ENCODE results near the gene ZBTB2. TPM values are rescaled to one million over a fixed set of nuclear protein-coding genes. Genes with fewer than 3 reads are reported as not detected.

ZBTB2 gene
- total and polyA plus RNA-seq, 10 of the 15 experiments (the other 5 are each of a cell fraction or from before 2014, with no cell fraction given) = 4.2 to 21.9 (median 15.0) TPM

GRCh38 chr6:151341476-151342195 is 49.7 kb downstream of the ZBTB2 start (continued):
- TF ChIP-seq NKRF (conservative IDR thresholded peaks at IDR 0.05) (no peak), ZSCAN29 (IDR thresholded peaks at IDR 0.05) (no peak), TAF1 (IDR thresholded peaks at IDR 0.05; ENCODE audit: borderline replicate concordance, low read depth, low read length) (no peak), FOS (IDR thresholded peaks at IDR 0.05; ENCODE audit: borderline replicate concordance, extremely low read depth, insufficient read length) (no peak), JUNB (IDR thresholded peaks at IDR 0.05) (no peak), CHD1 (IDR thresholded peaks at IDR 0.05; ENCODE audit: low read depth, low read length) (no peak), KLF5 (IDR thresholded peaks at IDR 0.05; ENCODE audit: partially characterized antibody) (no peak), ZNF24 (IDR thresholded peaks at IDR 0.05) (no peak), RB1 (IDR thresholded peaks at IDR 0.05; ENCODE audit: borderline replicate concordance) (no peak)

GRCh38 chr6:151340219-151340978 is 51.0 kb downstream of the ZBTB2 start:
- Histone ChIP-seq H3K79me2 (ENCODE audit: control insufficient read depth, insufficient read depth, low read length) (no peaks in the 10 kb centered on the region), H3K36me3 (ENCODE audit: control insufficient read depth in 2 of 2, insufficient read depth in 2 of 2, low read length in 1 of 2) (no peaks in the 10 kb centered on the region), H3K27me3 (replicated peaks in 1 of 2; ENCODE audit: control insufficient read depth in 2 of 2, insufficient read depth in 2 of 2, low read length in 1 of 2) (no peaks in the 10 kb centered on the region), H3K4me3 (no peak overlapping the region), H3K9ac (ENCODE audit: control insufficient read depth, insufficient read depth, low read length) (no peak overlapping the region), H3K4me1 (ENCODE audit: control insufficient read depth, insufficient read depth, low read length) (no peaks in the 10 kb centered on the region), H2AFZ (ENCODE audit: control insufficient read depth, low read depth, low read length) (no peak overlapping the region), H3K27ac (ENCODE audit: control insufficient read depth, insufficient read depth) (no peak overlapping the region), H3K4me2 (ENCODE audit: control insufficient read depth, insufficient read depth) (no peak overlapping the region), H3K9me3 (replicated peaks; ENCODE audit: control insufficient read depth, insufficient read depth, low read length) (no peaks in the 10 kb centered on the region; the same call in 2 of the 3 replicates), H4K20me1 (ENCODE audit: control insufficient read depth, insufficient read depth) (no peaks in the 10 kb centered on the region)
- FAIRE-seq (no peak), ATAC-seq (no peak), DNase-seq (ENCODE audit: low read depth, low spot score) (no peak)
- SMC1A ChIA-PET (ENCODE audit: uncharacterized antibody, unreplicated experiment) = no interaction called here
- intact Hi-C loops (cut with micrococcal nuclease; ENCODE audit: unreplicated experiment) = no loop called here
- POLR2A ChIA-PET = no interaction called here
- BruUV-seq (replicated peaks) = no TSS peak
- 56% methylated on average over 15 of the region's 15 CpGs for WGBS (ENCODE audit: insufficient coverage, insufficient replicate concordance, low lambda C conversion rate, missing lambda C conversion rate)
- no peak for TF ChIP-seq ZNF622 (IDR thresholded peaks at IDR 0.05)
- RAD21 ChIA-PET (ENCODE audit: unreplicated experiment) = interaction anchor here (0.9 kb wide), 1 partner anchor 449 kb away, joined by 3 read pairs; no protein-coding TSS in a partner anchor
- in situ Hi-C loops (cut with MboI) = no loop called here
- CTCF ChIA-PET = interaction anchor here (0.9 kb wide), 1 partner anchor 16 kb away, joined by 3 read pairs; no protein-coding TSS in a partner anchor
